GM23248 (cell line): ENCODE data around the gene FADD. TPM values are rescaled to one million over a fixed set of nuclear protein-coding genes. Genes with fewer than 3 reads are reported as not detected.
A peak's percentile ranks its signal among the peaks of the same experiment; 100 is the strongest.

Source experiments
- DNase-seq: peaks from one replicate; pipeline ENCODE4 v3.0.0-alpha.2; 2015
- H2AFZ ChIP-seq: fragments of 200-600 bp; sonication (generic); 2 replicates; pipeline ENCODE4 v1.6.1; 2016; ENCODE audit warnings: antibody characterized with exemption
- H3F3A ChIP-seq: fragments of 200-600 bp; sonication (generic); 2 replicates; pipeline ENCODE4 v1.6.1; 2016; ENCODE audit warnings: mild to moderate bottlenecking, antibody characterized with exemption, mixed run types; ENCODE audit not compliant: insufficient read depth
- H3K27ac ChIP-seq: fragments of 200-600 bp; sonication (generic); 2 replicates; pipeline ENCODE4 v1.5.1; 2016; ENCODE audit warnings: mild to moderate bottlenecking
- H3K27me3 ChIP-seq: fragments of 200-600 bp; sonication (generic); replicated peaks from 2 replicates; pipeline ENCODE4 v1.6.1; 2016; ENCODE audit warnings: mild to moderate bottlenecking; ENCODE audit not compliant: insufficient read depth
- H3K36me3 ChIP-seq: fragments of 200-600 bp; sonication (generic); 2 replicates; pipeline ENCODE4 v1.6.1; 2016; ENCODE audit warnings: low read depth, mild to moderate bottlenecking
- H3K4me1 ChIP-seq: fragments of 200-600 bp; sonication (generic); 2 replicates; pipeline ENCODE4 v1.6.1; 2016; ENCODE audit warnings: mild to moderate bottlenecking; ENCODE audit not compliant: insufficient read depth
- H3K4me2 ChIP-seq: fragments of 200-600 bp; sonication (generic); one replicate; pipeline ENCODE4 v1.6.1; 2016; ENCODE audit warnings: mild to moderate bottlenecking; ENCODE audit not compliant: unreplicated experiment
- H3K4me3 ChIP-seq: fragments of 200-600 bp; sonication (generic); 2 replicates; pipeline ENCODE4 v1.5.1; 2016; ENCODE audit warnings: mild to moderate bottlenecking
- H3K79me2 ChIP-seq: fragments of 200-600 bp; sonication (generic); 2 replicates; pipeline ENCODE4 v1.6.1; 2016; ENCODE audit warnings: mild to moderate bottlenecking; ENCODE audit not compliant: insufficient read depth
- H3K9ac ChIP-seq: fragments of 200-600 bp; sonication (generic); 2 replicates; pipeline ENCODE4 v1.6.1; 2016; ENCODE audit warnings: mild to moderate bottlenecking
- H3K9me2 ChIP-seq: fragments of 200-600 bp; sonication (generic); 2 replicates; pipeline ENCODE4 v1.6.1; 2016; ENCODE audit warnings: mixed run types, mild to moderate bottlenecking, moderate library complexity; ENCODE audit not compliant: insufficient read depth
- H3K9me3 ChIP-seq: fragments of 200-600 bp; sonication (generic); one replicate; pipeline ENCODE4 v1.6.1; 2017; ENCODE audit warnings: low read depth
- H4K20me1 ChIP-seq: fragments of 200-600 bp; sonication (generic); 2 replicates; pipeline ENCODE4 v1.6.0; 2016; ENCODE audit not compliant: insufficient read depth
- EZH2 ChIP-seq: fragments of 200-600 bp; sonication (generic); IDR thresholded peaks from 2 replicates; pipeline ENCODE4 v1.6.1; 2018; ENCODE audit warnings: antibody characterized with exemption, mild to moderate bottlenecking; ENCODE audit not compliant: insufficient read depth, poor library complexity, severe bottlenecking
- EZH2phosphoT487 ChIP-seq: fragments of 200-600 bp; sonication (generic); IDR thresholded peaks from 2 replicates; pipeline ENCODE4 v1.6.1; 2018; ENCODE audit warnings: antibody characterized with exemption, moderate library complexity, mild to moderate bottlenecking, low read depth; ENCODE audit not compliant: insufficient read depth
- WGBS, 2 experiments: methylation state at CpG; one replicate each; pipeline ENCODE4 v1.1.6; 2015 to 2017; ENCODE audit warnings: low lambda C conversion rate in 2 of 2, low coverage in 1 of 2; ENCODE audit errors: missing lambda C conversion rate in 2 of 2; 5-methylcytosine and 5-hydroxymethylcytosine counted together
- in situ Hi-C: fragments of 300-500 bp; cut with MboI; formaldehyde crosslinking; loops from 2 replicates; pipeline ENCODE4 v1.15.0; 2020
- polyA plus RNA-seq: library from polyadenylated mRNA; unstranded; fragments of >200 nt; fragmentation: Nextera tagmentation; extraction: Ambion mirVana; gene quantifications from 2 replicates; pipeline ENCODE4 v1.2.1, GENCODE V29; 2016
- total RNA-seq: library from RNA; depleted of rRNA; stranded (reverse); fragments of >200 nt; shearing (Covaris generic); gene quantifications from 2 replicates; pipeline ENCODE4 v1.2.3, GENCODE V29; 2014

FADD gene
- total and polyA plus RNA-seq, 2 experiments from 2014 or later: 32.0 to 38.3 TPM

- H2AFZ ChIP-seq: no peak overlapping the region
- TF ChIP-seq EZH2phosphoT487: no peak
- TF ChIP-seq EZH2: no peak
- no peak overlapping the region for H3K4me3 ChIP-seq
- in situ Hi-C loops: no loop called here
- no peak for DNase-seq
- H3F3A ChIP-seq: no peaks in the 10 kb centered on the region
- no peaks in the 10 kb centered on the region for H3K36me3 ChIP-seq
- H3K4me1 ChIP-seq: no peaks in the 10 kb centered on the region
- H3K27ac ChIP-seq: no peak overlapping the region
- peaks cover 11% of the 10 kb centered on the region for H3K27me3 ChIP-seq
- H3K79me2 ChIP-seq: no peaks in the 10 kb centered on the region
- H3K9me3 ChIP-seq: no peaks in the 10 kb centered on the region
- no peak overlapping the region for H3K9ac ChIP-seq
- 61 to 63% methylated on average over 15 of the region's 15 CpGs for WGBS, 2 experiments
- no peak overlapping the region for H3K4me2 ChIP-seq
- no peaks in the 10 kb centered on the region for H3K9me2 ChIP-seq
- no peaks in the 10 kb centered on the region for H4K20me1 ChIP-seq
These were observed 27.8 kb upstream of the FADD start for GRCh38 chr11:70175236-70175698.

- H3K9me3 ChIP-seq: no peaks in the 10 kb centered on the region
- no peaks in the 10 kb centered on the region for H4K20me1 ChIP-seq
- no peaks in the 10 kb centered on the region for H3K36me3 ChIP-seq
- in situ Hi-C loops: no loop called here
- peak; percentile 49 for DNase-seq
- H3K79me2 ChIP-seq: no peaks in the 10 kb centered on the region
- no peak overlapping the region for H3K4me3 ChIP-seq
- H3K4me1 ChIP-seq: no peaks in the 10 kb centered on the region
- 66 to 69% methylated on average over 29 to 39 of the region's 39 CpGs for WGBS, 2 experiments
- H2AFZ ChIP-seq: no peak overlapping the region
- H3F3A ChIP-seq: no peaks in the 10 kb centered on the region
- H3K9me2 ChIP-seq: no peaks in the 10 kb centered on the region
- no peak overlapping the region for H3K9ac ChIP-seq
- H3K27ac ChIP-seq: no peak overlapping the region
- no peak for TF ChIP-seq EZH2phosphoT487
- no peak for TF ChIP-seq EZH2
- no peak overlapping the region for H3K4me2 ChIP-seq
- H3K27me3 ChIP-seq: peaks cover 14% of the 10 kb centered on the region
These were observed 26.0 kb upstream of the FADD start for GRCh38 chr11:70176940-70177689.

GRCh38 chr11:70180906-70181305 lies 22.2 kb upstream of the FADD start:
- in situ Hi-C loops: no loop called here
- Histone ChIP-seq H3F3A (no peaks in the 10 kb centered on the region), H3K4me1 (no peaks in the 10 kb centered on the region), H3K27ac (no peak overlapping the region), H2AFZ (no peak overlapping the region), H3K9me2 (no peaks in the 10 kb centered on the region), H3K36me3 (no peaks in the 10 kb centered on the region), H3K9me3 (no peaks in the 10 kb centered on the region), H3K9ac (no peak overlapping the region), H3K4me2 (no peak overlapping the region), H3K79me2 (no peaks in the 10 kb centered on the region), H4K20me1 (no peaks in the 10 kb centered on the region), H3K4me3 (no peak overlapping the region), H3K27me3 (peaks cover 13% of the 10 kb centered on the region)
- WGBS, 2 experiments: 34 to 47% methylated on average over 7 to 11 of the region's 11 CpGs
- TF ChIP-seq EZH2 (no peak), EZH2phosphoT487 (no peak)
- no peak for DNase-seq

- peaks cover 16% of the 10 kb centered on the region for H3K27me3 ChIP-seq
These were observed 20.8 kb upstream of the FADD start for GRCh38 chr11:70182266-70182665.

More at GRCh38 chr11:70182266-70182665, 20.8 kb upstream of the FADD start:
- Histone ChIP-seq H3K4me3 (no peak overlapping the region), H3K4me1 (no peaks in the 10 kb centered on the region), H3K4me2 (no peak overlapping the region), H2AFZ (no peak overlapping the region), H3F3A (no peaks in the 10 kb centered on the region), H3K79me2 (no peaks in the 10 kb centered on the region), H4K20me1 (no peaks in the 10 kb centered on the region), H3K9ac (no peak overlapping the region), H3K27ac (no peak overlapping the region), H3K36me3 (no peaks in the 10 kb centered on the region), H3K9me3 (no peaks in the 10 kb centered on the region), H3K9me2 (no peaks in the 10 kb centered on the region)
- no peak for DNase-seq
- 74% methylated on average over 18 of the region's 18 CpGs for WGBS, 2 experiments
- TF ChIP-seq EZH2: no peak
- no peak for TF ChIP-seq EZH2phosphoT487
- in situ Hi-C loops: no loop called here
